ENCODE results near the gene ZNF580. TPM values are rescaled to one million over a fixed set of nuclear protein-coding genes. Genes with fewer than 3 reads are reported as not detected.

ZNF580 gene
- total RNA-seq, 2 experiments from 2014 or later = 56.6 to 59.8 TPM

DNA sequence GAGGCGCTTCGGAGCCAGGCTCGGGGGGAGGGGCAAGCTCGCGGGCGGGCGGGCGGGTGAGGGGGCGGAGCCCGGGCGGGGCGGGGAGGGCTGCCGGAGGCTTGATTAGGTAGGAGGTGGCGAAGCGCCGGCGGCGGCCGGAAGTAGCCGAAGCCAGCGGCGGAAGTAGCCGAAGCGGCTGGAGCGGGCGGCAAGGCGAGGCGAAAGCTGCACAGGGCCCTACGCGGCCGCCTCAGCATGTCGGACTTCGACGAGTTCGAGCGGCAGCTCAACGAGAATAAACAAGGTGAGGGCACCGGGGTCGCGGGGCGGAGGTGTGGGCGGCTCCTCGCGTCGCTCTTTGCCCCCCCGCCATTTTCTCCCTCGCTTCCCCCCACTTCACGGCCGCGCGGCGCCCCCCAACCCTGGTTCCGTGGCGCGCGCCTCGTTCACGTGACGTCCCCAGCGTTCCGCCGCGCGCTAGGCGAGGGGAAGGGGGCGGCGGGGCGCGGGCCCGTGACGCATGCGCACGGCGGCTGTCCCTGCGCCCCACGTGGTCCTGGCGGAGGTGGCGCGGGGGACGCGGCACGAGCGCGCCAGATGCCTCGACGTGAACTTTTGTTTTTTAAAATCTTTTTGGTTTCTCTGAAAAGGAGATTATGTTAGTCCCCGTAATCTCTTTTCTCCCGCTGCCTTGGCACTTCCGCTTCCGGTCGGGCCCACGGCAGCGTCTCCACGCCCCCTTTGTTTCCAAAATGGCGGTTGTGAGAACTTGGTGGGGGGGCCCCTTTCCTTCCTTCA lies 14.3 kb downstream of the ZNF580 start, which contains the start of gene U2AF2:
TSS of gene U2AF2 (plus strand) at position 168 of the 780 bp plus-strand sequence. CDS start at position 238, 70 bp downstream.
- POLR2A ChIA-PET = interaction anchor here (0.7 to 2.5 kb wide), 12 partner anchors 12 to 1465 kb away, joined by 3 to 20 read pairs (median 4); partner anchors contain the start of genes FIZ1, ISOC2, MBOAT7 and NAT14
- peaks cover 22% of the 10 kb centered on the region for H3K36me3 Mint-ChIP-seq
- H3K9me3 Mint-ChIP-seq = no peaks in the 10 kb centered on the region
- no peaks in the 10 kb centered on the region for H3K27me3 Mint-ChIP-seq
- H3K4me1 Mint-ChIP-seq = peaks cover 28% of the 10 kb centered on the region
- peak within 1 kb of the TSS; percentile 86 for H3K4me3 Mint-ChIP-seq
- DNase-seq (peak; percentile 95), ATAC-seq (ENCODE audit: low read depth) (peak; percentile 37)
- H3K27ac Mint-ChIP-seq = peak within 1 kb of the TSS; percentile 95

DNA sequence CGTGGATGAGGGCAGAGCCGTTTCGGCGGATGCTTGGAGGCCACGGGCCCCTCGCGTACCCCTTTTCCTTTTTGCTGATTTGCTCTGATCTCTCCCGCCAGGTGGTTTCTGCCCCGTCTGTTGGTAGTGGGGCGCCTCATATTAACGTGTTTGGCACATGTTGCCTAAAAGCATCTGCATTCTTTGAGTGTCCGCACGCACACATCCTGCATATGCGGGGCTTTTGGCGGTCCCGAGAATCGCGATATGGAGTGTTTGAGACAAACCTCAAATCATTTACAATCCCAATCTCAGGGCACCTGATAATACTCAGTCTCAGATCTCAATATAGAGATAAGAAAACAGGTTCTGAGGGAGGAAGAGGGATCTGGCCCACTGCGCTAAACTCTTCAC lies 14.8 kb downstream of the ZNF580 start:
- Mint-ChIP-seq H3K27me3 (no peaks in the 10 kb centered on the region), H3K36me3 (peaks cover 22% of the 10 kb centered on the region), H3K4me3 (peak overlapping the region; percentile 86), H3K27ac (peak overlapping the region; percentile 95), H3K9me3 (no peaks in the 10 kb centered on the region), H3K4me1 (peaks cover 28% of the 10 kb centered on the region)
- POLR2A ChIA-PET = no interaction called here
- DNase-seq = no peak
- ATAC-seq (ENCODE audit: low read depth) = no peak

DNA sequence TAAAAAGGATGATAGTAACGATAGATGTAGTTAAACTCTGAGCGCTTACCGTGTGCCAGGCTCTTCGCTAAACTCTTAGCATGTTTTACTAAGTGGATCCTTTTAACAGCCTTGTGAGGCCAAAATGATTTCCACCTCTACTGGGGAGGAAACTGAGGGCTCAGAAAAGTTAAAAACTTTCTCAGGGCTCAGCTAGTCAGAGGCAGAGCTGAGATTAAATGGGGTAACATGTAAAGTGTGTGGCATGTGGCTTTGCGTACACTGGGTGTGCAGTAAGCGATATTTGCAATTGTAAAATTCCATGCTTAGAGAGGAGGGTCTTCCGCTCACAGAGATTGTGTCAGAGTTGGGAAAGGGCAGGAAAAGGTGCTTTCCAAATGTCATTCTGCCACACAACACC lies 15.8 kb downstream of the ZNF580 start:
- H3K9me3 Mint-ChIP-seq = no peaks in the 10 kb centered on the region
- ATAC-seq (ENCODE audit: low read depth) (no peak), DNase-seq (no peak)
- H3K4me1 Mint-ChIP-seq = peaks cover 28% of the 10 kb centered on the region
- POLR2A ChIA-PET = interaction anchor here (1.3 to 1.8 kb wide), 2 partner anchors 15 to 57 kb away, joined by 4 to 9 read pairs; partner anchors contain the start of gene FIZ1
- H3K27ac Mint-ChIP-seq = peak overlapping the region; percentile 95
- H3K4me3 Mint-ChIP-seq = peak overlapping the region; percentile 86
- H3K36me3 Mint-ChIP-seq = peaks cover 20% of the 10 kb centered on the region
- H3K27me3 Mint-ChIP-seq = no peaks in the 10 kb centered on the region

DNA sequence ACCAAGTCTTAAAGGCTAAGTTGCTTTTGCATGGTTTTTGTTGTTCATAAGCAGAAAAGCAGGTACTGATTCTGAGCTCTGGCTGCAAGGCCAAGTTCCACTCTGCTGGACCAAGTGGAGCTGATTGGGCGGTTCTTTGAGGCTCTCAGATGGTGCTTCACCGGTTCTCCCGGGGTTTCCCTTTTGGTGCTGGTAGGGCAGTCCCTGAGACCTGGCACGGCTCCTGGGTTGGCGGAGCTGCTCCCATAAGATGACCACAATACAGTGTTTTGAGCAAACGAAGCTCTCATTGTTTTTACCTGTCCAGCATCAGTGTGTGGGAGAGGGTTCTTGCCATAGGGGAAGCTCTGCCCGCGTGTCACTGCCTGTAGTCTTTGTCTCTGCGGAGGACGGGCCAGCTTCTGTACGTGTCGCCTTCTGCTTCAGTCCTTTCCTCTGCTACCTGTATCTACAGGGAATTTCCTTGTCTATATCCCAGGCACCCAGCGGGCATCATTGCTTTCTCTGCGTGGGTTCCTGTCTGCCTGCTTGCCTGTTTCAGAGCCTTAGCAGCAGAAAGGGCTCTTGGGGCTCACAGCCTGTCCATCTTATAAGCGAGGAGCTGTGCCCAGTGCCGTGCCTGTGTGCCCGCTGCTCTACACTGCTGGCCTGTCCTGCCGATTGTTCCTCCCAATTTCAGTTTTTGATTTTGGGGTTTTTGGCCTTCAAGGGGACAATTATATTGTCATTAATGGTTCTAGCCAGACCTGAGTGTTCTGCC lies 16.4 kb downstream of the ZNF580 start:
- Mint-ChIP-seq H3K27me3 (no peaks in the 10 kb centered on the region), H3K36me3 (peaks cover 25% of the 10 kb centered on the region), H3K4me3 (peak overlapping the region; percentile 86), H3K27ac (peak overlapping the region; percentile 95), H3K9me3 (no peaks in the 10 kb centered on the region), H3K4me1 (peaks cover 31% of the 10 kb centered on the region)
- ATAC-seq (ENCODE audit: low read depth) = no peak
- POLR2A ChIA-PET = interaction anchor here (1.1 to 1.8 kb wide), 3 partner anchors 10 to 58 kb away, joined by 4 to 9 read pairs (median 6); partner anchors contain the start of gene FIZ1
- no peak for DNase-seq

DNA sequence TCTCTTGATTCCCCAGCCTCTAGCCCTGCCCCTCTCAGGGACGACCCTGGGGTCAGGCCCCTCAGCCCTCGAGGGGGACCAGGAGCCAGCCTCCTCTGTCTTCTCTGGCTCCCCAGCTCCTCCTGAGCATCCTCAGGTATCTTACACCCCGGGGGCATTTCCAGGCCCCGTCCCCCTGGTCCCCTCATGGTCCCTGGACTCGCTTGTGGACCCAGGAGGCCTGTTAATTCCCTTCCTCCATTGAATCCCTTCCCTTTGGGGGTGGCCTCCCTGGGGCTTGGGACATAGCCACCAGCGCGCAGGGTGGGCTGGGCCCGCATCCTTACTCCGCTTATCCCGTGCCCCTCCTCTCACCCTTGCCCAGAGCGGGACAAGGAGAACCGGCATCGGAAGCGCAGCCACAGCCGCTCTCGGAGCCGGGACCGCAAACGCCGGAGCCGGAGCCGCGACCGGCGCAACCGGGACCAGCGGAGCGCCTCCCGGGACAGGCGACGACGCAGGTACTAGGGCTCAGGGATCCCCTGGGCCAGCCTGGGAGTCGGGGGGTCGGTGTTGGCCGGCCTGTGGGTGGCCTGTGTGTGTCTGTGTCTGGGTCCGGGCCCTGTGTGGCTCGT lies 18.2 kb downstream of the ZNF580 start:
- DNase-seq (no peak), ATAC-seq (ENCODE audit: low read depth) (no peak)
- Mint-ChIP-seq H3K36me3 (peaks cover 32% of the 10 kb centered on the region), H3K9me3 (no peaks in the 10 kb centered on the region), H3K27ac (no peak overlapping the region), H3K27me3 (no peaks in the 10 kb centered on the region), H3K4me1 (peaks cover 31% of the 10 kb centered on the region), H3K4me3 (no peak overlapping the region)
- POLR2A ChIA-PET = no interaction called here

DNA sequence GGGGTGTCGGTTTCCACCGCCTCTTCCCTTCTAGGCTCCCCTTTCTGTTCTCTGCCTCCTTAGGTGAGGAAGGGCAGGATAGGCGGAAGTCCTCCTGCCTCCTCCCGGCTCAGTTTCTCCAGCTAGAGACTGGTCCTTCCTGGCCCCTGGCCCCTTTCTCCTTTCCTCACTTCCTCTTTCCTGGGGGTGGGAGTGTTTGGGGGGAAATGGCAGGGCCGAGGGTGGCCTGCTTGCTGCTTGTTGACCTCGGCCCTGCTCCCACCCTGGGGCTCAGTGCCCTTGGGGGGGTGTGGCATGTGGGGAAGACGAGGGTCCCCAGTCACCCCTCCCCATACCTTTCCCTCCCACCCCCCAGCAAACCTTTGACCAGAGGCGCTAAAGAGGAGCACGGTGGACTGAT lies 19.0 kb downstream of the ZNF580 start:
- DNase-seq = no peak
- Mint-ChIP-seq H3K27me3 (no peaks in the 10 kb centered on the region), H3K27ac (peak overlapping the region; percentile 79), H3K9me3 (no peaks in the 10 kb centered on the region), H3K4me1 (peaks cover 31% of the 10 kb centered on the region), H3K4me3 (no peak overlapping the region), H3K36me3 (peaks cover 32% of the 10 kb centered on the region)
- POLR2A ChIA-PET = interaction anchor here (1.2 kb wide), 1 partner anchor 13 kb away, joined by 3 read pairs; no protein-coding TSS in a partner anchor
- ATAC-seq (ENCODE audit: low read depth) = no peak

DNA sequence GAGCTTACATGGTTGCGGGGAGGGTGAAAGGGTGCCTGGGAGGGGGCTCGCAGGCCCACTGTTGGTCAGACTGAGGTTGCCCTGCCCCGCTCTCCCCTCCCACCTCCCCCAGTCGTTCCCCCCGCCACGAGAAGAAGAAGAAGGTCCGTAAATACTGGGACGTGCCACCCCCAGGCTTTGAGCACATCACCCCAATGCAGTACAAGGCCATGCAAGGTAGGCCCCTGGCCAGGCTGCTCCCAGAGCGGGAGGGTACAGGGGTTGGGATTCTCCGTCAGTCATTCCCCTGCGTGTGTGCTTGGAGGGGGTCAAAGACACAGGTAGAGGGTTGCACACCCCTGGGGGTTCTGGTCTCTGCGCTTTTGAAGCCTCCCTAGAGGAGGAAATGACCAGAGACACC lies 19.6 kb downstream of the ZNF580 start:
- H3K9me3 Mint-ChIP-seq = no peaks in the 10 kb centered on the region
- ATAC-seq (ENCODE audit: low read depth) (no peak), DNase-seq (no peak)
- H3K4me1 Mint-ChIP-seq = peaks cover 31% of the 10 kb centered on the region
- no peak overlapping the region for H3K4me3 Mint-ChIP-seq
- no peak overlapping the region for H3K27ac Mint-ChIP-seq
- peaks cover 32% of the 10 kb centered on the region for H3K36me3 Mint-ChIP-seq
- no peaks in the 10 kb centered on the region for H3K27me3 Mint-ChIP-seq
- POLR2A ChIA-PET = interaction anchor here (1.2 kb wide), 1 partner anchor 13 kb away, joined by 3 read pairs; no protein-coding TSS in a partner anchor

DNA sequence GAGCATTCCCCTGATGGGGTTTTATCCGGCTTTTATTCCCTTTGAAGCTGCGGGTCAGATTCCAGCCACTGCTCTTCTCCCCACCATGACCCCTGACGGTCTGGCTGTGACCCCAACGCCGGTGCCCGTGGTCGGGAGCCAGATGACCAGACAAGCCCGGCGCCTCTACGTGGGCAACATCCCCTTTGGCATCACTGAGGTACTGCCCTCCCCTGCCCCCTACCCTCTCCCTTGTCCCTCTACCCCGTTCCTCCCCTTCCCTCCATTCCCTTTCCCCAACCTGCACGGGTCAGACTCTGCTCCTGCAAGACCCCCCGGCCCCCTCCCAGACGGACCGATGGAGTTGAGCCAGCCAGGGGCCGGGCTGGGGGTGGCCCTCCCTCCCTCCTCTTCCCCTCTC lies 20.2 kb downstream of the ZNF580 start:
- DNase-seq = no peak
- Mint-ChIP-seq H3K27ac (no peak overlapping the region), H3K4me1 (peaks cover 29% of the 10 kb centered on the region), H3K36me3 (peaks cover 29% of the 10 kb centered on the region), H3K27me3 (no peaks in the 10 kb centered on the region), H3K4me3 (no peak overlapping the region), H3K9me3 (no peaks in the 10 kb centered on the region)
- no peak for ATAC-seq (ENCODE audit: low read depth)
- POLR2A ChIA-PET = no interaction called here

DNA sequence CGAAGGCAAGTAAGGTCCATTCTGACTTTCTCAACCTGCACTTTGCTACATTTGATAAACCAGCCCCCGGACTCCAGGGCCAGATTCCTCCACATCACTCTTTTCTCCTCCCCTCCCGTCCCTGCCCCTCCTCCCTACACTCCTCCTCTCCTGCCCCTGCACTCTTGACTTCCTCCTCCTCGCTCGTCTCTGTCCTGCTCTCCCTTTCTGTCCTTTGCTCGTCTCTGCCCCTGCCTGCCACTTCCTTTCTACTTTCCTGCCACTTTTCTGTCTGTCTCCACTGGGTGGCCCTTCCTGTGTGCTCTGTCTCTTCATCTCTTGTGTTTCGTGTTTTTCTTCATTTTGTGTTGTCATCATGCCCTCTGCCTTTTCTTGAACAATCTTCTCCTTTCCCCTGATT lies 21.0 kb downstream of the ZNF580 start:
- Mint-ChIP-seq H3K9me3 (no peaks in the 10 kb centered on the region), H3K27me3 (no peaks in the 10 kb centered on the region), H3K4me1 (peaks cover 22% of the 10 kb centered on the region), H3K36me3 (peaks cover 25% of the 10 kb centered on the region), H3K4me3 (no peak overlapping the region), H3K27ac (peak overlapping the region; percentile 17)
- ATAC-seq (ENCODE audit: low read depth) (no peak), DNase-seq (no peak)
- POLR2A ChIA-PET = no interaction called here

DNA sequence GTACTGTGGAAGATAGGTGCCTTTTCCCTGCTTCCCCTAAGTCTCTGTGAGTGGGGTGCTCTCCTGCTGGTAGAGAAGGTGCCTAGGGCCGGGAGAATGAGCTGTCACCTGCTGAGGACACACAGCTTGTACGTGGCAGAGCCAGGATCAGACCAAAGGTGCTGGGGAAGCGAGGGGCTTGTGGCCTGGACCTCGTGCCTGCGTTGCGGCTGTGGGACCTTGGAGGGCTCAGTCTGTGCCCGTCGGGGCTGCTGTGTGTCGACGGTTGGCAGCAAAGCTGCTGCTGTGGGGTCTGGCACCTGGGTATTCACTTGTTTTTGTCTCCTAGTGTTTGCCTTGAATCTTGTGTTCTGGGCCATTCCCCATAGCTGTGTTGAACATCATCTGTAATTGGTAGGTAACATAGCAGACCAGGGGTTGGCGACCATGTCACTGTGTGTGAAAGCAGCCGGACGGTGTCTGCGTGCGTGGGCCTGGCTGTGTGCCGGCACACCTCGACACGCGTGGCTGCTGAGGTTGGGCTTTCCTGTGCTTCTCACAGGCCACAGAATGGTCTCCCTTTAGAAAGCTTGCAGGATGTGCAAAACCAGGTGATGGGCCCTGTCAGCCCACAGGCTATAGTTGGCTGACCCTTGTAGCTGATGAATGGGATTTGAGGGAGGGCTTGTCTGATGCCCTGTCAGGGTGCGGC lies 23.2 kb downstream of the ZNF580 start:
- H3K4me3 Mint-ChIP-seq = no peak overlapping the region
- ATAC-seq (ENCODE audit: low read depth) = no peak
- no peaks in the 10 kb centered on the region for H3K9me3 Mint-ChIP-seq
- H3K4me1 Mint-ChIP-seq = peaks cover 10% of the 10 kb centered on the region
- no peak overlapping the region for H3K27ac Mint-ChIP-seq
- no peak for DNase-seq
- H3K27me3 Mint-ChIP-seq = no peaks in the 10 kb centered on the region
- H3K36me3 Mint-ChIP-seq = peaks cover 17% of the 10 kb centered on the region
- POLR2A ChIA-PET = no interaction called here

DNA sequence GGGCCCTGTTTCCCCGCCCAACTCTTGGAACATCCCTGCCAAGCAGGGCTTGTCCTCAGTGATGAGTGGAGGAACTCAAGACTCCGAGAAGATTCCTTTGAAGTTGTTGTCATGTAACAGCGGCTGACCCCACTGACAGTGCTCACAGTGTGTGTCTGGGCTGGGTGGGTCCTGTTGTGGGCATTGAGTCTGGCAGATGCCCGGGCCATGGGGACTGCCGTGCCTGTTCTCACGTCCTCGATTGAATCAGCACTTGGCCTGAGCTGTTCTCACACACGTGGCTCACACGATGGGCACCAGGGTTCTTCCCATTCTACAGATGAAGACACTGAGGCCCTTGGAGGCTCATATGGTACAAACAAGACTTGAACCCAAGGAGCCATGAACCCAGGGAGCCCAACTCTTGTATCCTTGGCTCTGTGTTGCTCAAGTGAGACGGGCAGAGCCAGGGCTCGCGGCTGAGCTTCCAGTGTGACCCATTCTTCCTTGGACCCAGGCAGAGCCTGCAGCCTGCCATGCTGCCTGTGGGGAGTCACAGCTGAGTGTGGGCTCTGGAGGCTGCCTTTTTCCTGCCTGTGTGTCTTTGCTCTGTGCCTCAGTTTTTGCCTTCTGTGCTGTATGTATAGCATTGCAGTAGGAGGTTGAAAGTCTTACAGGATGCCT lies 25.7 kb downstream of the ZNF580 start:
- no peak overlapping the region for H3K4me3 Mint-ChIP-seq
- DNase-seq (no peak), ATAC-seq (ENCODE audit: low read depth) (no peak)
- no peak overlapping the region for H3K27ac Mint-ChIP-seq
- peaks cover 7% of the 10 kb centered on the region for H3K4me1 Mint-ChIP-seq
- no peaks in the 10 kb centered on the region for H3K9me3 Mint-ChIP-seq
- H3K36me3 Mint-ChIP-seq = peaks cover 16% of the 10 kb centered on the region
- no peaks in the 10 kb centered on the region for H3K27me3 Mint-ChIP-seq
- POLR2A ChIA-PET = interaction anchor here (0.8 kb wide), 1 partner anchor 9 kb away, joined by 6 read pairs; no protein-coding TSS in a partner anchor

DNA sequence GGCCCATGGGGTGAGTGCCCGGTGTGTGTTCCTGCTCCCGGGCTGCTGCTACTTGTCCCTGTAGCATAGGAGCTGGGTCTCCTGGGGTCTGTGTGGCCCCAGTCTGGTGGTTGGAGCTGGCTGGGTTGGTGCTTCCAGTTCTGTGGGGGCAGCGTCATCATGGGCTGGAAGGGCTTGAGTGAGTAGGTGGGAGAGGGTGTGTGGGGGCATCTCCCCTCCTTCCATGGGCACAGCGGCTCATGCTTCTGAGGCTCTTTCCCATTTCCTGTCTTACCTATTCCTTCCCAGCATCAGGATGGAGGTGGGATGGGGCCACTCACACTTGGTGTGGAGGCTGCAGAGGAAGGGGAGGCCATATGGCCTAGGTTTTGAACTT lies 26.2 kb downstream of the ZNF580 start:
- H3K4me3 Mint-ChIP-seq = no peak overlapping the region
- ATAC-seq (ENCODE audit: low read depth) (no peak), DNase-seq (no peak)
- POLR2A ChIA-PET = interaction anchor here (0.8 kb wide), 1 partner anchor 10 kb away, joined by 6 read pairs; no protein-coding TSS in a partner anchor
- no peak overlapping the region for H3K27ac Mint-ChIP-seq
- peaks cover 5% of the 10 kb centered on the region for H3K4me1 Mint-ChIP-seq
- peaks cover 13% of the 10 kb centered on the region for H3K36me3 Mint-ChIP-seq
- no peaks in the 10 kb centered on the region for H3K9me3 Mint-ChIP-seq
- H3K27me3 Mint-ChIP-seq = no peaks in the 10 kb centered on the region

Measured in activated naive CD8-positive, alpha-beta T cell treated with anti-CD3 and anti-CD28 coated beads, Interleukin-2, amount 10 ng/mL, durations not matched to agents 7 days and 5 days (primary cell).